ENCODE measurements around the gene TMEM209.
"Not testable (repeated sequence)": the region's sequence is repeated elsewhere in the genome, so short reads cannot be mapped to it uniquely, and the experiment has no call there.

- TF ChIP-seq ZNF114 (tag by site-specific recombination; IDR thresholded peaks at IDR 0.05); ZNF792 (tag by site-specific recombination; IDR thresholded peaks at IDR 0.05); ZNF335 (tag by site-specific recombination; conservative IDR thresholded peaks at IDR 0.05); CTCF (tag by site-specific recombination; IDR thresholded peaks at IDR 0.05); PBX3 (CRISPR knock-in tag; IDR thresholded peaks at IDR 0.05); ZSCAN30 (tag by site-specific recombination; IDR thresholded peaks at IDR 0.05); TCF7L2 (IDR thresholded peaks at IDR 0.05; ENCODE audit: borderline replicate concordance, low read depth, low read length): not testable (repeated sequence)
- TF ChIP-seq, protein P1, sequence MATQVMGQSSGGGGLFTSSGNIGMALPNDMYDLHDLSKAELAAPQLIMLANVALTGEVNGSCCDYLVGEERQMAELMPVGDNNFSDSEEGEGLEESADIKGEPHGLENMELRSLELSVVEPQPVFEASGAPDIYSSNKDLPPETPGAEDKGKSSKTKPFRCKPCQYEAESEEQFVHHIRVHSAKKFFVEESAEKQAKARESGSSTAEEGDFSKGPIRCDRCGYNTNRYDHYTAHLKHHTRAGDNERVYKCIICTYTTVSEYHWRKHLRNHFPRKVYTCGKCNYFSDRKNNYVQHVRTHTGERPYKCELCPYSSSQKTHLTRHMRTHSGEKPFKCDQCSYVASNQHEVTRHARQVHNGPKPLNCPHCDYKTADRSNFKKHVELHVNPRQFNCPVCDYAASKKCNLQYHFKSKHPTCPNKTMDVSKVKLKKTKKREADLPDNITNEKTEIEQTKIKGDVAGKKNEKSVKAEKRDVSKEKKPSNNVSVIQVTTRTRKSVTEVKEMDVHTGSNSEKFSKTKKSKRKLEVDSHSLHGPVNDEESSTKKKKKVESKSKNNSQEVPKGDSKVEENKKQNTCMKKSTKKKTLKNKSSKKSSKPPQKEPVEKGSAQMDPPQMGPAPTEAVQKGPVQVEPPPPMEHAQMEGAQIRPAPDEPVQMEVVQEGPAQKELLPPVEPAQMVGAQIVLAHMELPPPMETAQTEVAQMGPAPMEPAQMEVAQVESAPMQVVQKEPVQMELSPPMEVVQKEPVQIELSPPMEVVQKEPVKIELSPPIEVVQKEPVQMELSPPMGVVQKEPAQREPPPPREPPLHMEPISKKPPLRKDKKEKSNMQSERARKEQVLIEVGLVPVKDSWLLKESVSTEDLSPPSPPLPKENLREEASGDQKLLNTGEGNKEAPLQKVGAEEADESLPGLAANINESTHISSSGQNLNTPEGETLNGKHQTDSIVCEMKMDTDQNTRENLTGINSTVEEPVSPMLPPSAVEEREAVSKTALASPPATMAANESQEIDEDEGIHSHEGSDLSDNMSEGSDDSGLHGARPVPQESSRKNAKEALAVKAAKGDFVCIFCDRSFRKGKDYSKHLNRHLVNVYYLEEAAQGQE (tag by site-specific recombination; IDR thresholded peaks at IDR 0.05) = not testable (repeated sequence)
- TF ChIP-seq, protein P2, sequence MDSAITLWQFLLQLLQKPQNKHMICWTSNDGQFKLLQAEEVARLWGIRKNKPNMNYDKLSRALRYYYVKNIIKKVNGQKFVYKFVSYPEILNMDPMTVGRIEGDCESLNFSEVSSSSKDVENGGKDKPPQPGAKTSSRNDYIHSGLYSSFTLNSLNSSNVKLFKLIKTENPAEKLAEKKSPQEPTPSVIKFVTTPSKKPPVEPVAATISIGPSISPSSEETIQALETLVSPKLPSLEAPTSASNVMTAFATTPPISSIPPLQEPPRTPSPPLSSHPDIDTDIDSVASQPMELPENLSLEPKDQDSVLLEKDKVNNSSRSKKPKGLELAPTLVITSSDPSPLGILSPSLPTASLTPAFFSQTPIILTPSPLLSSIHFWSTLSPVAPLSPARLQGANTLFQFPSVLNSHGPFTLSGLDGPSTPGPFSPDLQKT (IDR thresholded peaks at IDR 0.05; ENCODE audit: borderline replicate concordance, low read depth, low read length) = not testable (repeated sequence)
These were observed 43.6 kb upstream of the TMEM209 start for GRCh38 chr7:130248842-130249241.
